Measurements from ENCODE around the gene PURA.

DNA sequence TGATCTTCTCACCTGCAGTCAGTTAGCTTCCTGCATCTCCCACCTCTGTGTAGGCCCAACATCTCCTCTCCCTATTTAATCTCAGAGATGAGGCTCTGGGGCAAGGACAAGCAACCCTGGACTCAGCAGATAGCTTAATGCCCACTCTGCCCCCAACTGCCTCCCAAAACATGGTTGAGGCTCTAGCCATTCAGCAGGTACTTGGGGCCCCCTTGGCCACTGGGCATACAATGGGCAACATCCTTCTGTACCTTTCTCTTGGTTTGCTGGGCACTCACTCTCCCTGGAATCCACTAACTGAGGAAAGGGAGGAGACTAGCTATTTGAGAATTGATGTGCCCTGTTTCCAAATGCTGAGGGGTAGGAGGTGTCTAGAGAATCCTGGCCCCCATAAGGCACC is 21.2 kb downstream of the PURA start:
- TF ChIP-seq, protein P1, sequence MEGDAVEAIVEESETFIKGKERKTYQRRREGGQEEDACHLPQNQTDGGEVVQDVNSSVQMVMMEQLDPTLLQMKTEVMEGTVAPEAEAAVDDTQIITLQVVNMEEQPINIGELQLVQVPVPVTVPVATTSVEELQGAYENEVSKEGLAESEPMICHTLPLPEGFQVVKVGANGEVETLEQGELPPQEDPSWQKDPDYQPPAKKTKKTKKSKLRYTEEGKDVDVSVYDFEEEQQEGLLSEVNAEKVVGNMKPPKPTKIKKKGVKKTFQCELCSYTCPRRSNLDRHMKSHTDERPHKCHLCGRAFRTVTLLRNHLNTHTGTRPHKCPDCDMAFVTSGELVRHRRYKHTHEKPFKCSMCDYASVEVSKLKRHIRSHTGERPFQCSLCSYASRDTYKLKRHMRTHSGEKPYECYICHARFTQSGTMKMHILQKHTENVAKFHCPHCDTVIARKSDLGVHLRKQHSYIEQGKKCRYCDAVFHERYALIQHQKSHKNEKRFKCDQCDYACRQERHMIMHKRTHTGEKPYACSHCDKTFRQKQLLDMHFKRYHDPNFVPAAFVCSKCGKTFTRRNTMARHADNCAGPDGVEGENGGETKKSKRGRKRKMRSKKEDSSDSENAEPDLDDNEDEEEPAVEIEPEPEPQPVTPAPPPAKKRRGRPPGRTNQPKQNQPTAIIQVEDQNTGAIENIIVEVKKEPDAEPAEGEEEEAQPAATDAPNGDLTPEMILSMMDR (IDR thresholded peaks at IDR 0.05) = no peak
- no peak for TF ChIP-seq POLR2A (IDR thresholded peaks at IDR 0.05)

Measured in thyroid gland (tissue), 4 donors.